HG03159 (cell line): ENCODE data around the gene GLP1R.

Source experiments
- ATAC-seq: cut with Tn5 transposase; IDR thresholded peaks from one replicate; pipeline ENCODE4 v1.9.1; 2021; ENCODE audit warnings: mild to moderate bottlenecking, moderate library complexity; ENCODE audit not compliant: unreplicated experiment

GLP1R gene

GRCh38 chr6:39043776-39044175, 4.8 kb upstream of the GLP1R start:
- ATAC-seq = no peak

GRCh38 chr6:39044181-39044580, 4.4 kb upstream of the GLP1R start:
- ATAC-seq = no peak

GRCh38 chr6:39047434-39048327, 900 bp upstream of the GLP1R start:
- ATAC-seq = no peak

DNA sequence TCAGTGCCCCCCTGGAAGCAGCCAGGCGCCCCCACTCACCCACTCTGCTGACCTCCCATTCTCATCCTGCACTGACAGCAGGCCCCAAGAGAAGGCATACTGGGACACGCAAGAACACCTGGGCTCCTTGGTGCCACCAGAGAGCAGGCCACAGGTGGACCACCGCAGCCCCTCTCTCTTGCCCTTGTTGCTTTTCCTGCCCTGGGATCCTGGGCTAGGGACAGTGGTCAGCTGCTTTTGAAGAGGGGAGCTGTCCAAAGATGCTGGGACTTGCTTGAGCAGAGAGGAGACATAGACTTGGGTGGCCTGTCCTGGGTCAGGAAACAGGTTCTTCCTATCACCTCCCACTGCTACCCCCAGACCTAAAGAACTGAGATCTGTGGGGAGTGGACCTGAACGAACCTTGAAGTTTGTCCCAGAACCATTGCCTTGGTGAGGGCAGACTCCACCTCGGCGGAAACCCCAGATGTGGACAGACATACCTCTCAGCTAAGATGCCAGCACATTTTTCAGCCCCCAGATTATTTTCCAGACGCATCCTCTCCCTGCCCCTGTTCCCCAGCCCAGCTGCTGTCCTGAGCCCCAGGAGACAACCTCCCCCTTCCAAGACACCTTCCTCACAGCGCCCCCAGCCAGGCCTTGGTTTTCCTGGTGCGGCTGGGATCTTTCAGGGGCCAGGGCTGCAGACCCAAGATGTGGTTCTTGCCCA, 1.1 kb downstream of the GLP1R start:
- no peak for ATAC-seq

DNA sequence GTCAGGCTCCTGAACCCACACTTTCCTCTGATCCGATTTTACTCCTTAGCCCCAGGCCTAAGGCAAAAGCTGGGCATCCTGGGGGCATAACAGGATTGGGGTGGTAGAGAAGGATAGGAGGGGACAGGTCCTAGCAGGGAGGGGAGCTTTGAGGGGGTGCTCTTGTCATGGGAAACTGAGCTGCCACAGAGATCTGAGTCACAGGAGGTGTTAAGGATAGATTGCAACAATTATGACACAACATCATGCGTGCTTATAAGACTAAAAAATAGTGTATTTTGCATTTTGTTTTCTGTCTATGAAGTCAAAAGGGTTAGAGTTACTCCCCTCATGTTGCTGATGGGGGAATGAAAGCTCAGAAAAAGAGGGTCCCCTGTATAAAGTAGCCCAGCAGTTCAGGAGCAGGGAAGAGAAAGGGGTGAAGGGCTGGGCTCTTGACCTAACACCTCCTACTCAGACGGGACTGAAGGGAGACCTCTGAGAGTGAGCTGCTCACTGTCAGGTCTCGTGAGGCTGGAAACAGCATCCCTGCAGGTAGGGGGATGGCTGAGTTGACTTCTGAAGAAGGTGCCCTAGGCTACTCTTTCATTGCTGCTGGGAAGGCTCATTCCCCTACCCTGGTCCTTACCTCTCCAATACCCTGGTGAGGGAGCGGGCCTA, 2.0 kb downstream of the GLP1R start:
- ATAC-seq = no peak

DNA sequence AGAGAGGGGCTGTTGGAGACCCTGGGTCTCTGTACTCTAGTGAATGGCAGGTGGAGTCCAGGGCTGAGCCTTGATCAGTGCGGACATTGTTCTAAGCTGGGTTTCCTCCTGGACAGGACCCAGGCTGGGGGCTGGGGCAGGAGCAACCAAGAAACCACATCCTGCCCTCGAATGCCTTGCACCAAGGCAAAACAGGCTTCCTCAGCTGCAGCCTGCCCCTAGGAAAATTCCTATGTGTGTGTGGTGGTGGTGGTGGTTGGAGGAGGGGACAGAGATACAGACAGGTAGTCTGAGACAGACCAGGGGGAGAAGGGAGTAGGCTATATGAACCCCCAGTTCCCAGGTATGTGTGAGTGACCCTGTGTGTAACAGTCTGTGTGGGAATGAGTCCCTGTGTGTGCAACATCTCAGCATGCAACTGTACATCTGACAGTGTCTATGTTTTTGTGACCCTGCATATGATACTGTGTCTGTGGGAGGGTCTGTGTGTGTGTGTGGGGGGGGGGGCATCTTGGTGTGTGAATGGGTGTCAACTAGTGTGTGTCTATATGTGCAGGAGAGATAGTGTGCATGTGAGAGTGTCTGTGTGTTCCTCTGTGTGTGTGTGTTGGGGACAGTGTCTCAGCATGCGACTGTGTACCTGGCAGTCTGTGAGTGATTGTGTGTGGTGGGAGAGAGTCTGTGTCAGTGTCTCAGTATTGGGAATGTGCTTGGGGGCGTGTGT, 3.0 kb downstream of the GLP1R start:
- ATAC-seq = no peak

DNA sequence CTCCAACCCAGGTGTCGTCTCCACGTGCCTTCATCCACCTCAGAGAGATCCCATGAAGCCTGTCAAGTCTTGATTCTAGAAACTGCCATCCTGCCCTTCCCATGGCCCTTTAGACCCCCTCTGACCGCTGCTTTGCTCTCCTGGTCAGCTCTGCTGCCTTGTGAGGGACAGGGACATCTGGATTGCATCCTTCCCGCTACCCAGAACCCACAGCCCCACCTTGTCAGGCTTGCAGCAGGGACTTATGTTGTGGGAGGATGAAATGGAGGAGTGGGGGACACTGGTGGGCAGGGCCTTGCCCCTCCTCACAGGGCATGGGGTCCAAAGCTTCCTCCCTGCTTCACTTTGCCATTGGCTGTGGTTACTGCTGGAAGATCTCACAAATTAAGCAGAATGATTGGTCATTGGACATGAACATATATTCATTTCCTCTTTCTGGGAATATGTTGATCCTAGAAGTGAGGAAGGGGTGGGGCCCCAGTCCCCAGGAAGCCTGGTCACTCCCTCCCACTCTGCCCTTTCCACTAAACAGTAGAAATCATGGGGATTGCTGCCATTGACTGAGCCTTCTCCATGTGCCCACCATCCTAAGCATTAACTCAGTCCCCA, 4.5 kb downstream of the GLP1R start:
- no peak for ATAC-seq

GRCh38 chr6:39053854-39054576, 5.4 kb downstream of the GLP1R start:
- ATAC-seq = no peak

DNA sequence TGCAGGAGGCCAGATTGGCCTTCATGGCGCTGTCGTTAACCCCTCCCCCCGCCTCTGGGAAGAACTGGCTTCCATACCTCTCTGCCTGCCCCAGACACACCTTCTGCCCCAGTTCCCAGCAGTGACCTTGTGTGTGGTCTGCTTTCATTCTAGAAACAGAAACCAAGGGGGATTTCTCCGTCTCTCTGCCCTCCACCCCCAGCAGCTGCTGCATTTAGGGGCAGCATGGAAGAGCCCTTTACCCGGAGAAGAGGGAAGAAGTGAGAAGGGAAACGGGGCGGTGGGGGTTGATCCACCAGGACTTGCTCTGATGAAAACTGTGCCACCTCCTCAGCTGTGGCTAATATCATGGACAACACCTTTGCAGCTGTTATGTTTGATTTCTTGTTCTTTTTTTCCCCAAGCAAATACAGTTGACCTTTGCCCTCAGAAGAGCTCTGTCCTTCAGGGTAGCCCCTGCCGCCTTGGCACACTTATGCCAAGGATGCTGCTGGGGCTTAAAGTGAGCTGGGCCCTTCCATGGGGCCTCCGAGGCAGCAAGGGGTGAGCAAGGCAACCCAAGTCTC, 6.1 kb downstream of the GLP1R start:
- ATAC-seq = no peak

- no peak for ATAC-seq
Measured at GRCh38 chr6:39055661-39056060, 7.1 kb downstream of the GLP1R start.

- no peak for ATAC-seq
Measured at GRCh38 chr6:39056191-39056590, 7.6 kb downstream of the GLP1R start.

DNA sequence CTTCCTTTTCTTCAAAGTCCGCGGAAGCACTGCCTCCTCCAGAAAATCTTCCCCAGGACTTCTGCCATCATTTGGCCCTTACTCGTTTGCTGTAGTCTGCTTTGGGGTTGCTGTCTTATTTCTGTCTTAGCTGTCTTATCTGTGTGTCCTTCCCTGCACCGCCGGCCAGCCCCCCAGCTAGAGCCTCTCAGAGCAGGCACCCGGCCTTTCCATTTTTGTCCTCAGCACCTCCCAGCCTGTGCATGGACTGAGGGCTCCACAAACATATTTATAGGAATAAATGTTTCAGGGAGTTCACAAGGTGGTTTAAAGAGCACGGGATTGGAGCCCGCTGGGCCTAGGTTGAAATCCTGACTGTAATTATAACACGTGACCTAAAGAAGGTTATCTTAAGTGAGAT, 8.1 kb downstream of the GLP1R start:
- ATAC-seq = no peak

DNA sequence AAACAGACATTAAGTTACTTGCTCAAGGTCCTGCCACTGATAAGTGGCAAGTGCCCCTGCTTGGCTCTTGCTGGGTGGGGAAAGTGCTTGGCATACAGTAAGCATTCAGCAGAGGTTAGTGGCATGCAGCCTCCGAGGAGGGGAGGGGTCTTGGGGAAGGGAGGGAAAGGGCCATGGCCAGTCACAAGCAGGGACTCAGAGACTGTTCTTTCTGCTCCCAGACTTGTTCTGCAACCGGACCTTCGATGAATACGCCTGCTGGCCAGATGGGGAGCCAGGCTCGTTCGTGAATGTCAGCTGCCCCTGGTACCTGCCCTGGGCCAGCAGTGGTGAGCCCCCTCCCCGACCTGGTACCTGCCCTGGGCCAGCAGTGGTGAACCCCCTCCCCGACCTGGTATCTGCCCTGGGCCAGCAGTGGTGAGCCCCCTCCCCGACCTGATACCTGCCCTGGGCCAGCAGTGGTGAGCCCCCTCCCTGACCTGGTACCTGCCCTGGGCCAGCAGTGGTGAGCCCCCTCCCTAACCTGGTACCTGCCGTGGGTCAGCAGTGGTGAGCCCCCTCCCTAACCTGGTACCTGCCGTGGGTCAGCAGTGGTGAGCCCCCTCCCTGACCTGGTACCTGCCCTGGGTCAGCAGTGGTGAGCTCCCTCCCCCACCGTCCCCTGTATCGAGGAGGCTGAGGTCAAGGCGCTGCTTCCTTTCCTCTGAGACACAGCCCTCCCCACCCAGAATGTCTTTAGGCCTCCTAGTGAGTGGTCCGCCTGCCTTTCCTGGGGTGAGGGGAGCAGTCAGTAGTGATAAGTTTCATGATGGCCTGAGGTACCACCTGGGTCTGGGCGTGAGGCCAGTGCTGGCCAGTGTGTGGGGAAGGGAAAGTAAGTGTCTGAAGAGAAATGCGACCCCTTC, 8.9 kb downstream of the GLP1R start:
- no peak for ATAC-seq

DNA sequence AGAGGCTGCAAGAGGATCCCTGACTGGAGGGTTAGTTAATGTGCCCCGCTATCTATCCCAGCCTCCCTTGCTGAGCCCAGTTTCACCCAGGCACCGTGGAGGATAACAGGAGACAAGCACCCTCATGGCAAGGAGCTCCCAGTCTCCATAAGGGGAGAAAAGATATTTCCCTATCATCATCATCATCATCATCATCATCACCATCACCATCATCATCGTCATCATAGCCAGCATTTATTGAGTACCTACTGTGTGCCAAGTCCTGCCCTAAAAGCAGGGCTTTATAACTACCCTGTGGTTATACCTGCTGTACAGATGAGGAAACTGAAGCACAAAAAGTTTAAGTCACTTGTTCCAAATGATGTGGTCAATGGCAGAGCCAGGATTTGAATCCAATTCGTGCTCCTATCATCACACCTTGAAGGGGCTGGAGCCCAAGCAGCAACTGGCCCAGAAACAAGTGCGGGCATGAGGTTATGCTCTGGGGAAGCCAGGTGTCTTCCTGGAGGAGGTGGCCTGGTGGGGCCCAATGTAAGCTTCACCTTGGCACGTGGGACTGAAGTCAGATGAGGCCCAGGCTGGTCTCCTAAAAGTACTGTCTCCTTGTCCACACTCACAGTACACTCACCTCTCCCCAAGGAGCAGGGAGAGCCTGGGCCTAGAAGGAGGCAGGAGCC, 10.0 kb downstream of the GLP1R start:
- ATAC-seq = no peak

DNA sequence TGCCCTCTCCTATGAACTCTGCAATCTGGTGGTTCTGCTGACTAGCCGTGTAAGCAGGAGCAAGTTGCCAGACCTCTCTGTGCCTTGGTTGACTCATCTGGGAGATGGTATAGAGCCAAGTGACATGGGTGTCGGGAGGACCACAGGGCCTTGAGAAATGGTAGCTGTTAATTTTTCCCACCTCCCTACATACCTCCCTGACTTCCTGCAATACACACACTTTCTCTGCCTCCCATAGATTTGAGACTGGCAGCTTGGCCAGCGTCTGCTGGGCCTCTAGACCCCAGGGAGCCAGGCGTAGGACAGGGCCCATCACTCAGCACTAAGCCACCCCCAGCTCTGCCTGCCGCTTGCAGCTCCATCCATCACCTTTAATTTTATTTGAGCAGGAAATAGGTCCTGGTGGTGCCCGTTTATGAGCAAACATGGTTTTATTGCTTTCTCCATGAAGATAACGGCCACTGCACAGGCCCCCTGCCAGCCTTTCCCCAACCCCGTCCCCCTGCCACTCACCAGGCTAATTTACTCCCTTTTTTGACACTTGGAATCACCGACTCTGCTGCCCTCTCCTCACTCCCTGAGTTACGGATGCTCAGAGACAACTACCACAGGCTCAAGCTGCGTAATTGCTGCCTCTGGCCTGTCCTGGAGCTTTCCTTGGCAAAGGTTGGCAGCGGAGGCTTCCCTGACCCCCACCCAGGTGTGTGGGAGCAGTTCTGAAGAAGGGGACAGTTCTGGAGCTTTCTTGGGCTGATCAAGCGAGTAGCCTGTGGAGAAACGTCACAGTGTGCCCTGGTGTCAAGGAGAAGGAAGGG, 11.1 kb downstream of the GLP1R start:
- no peak for ATAC-seq

- ATAC-seq = no peak
Measured at GRCh38 chr6:39060467-39061160, 12.0 kb downstream of the GLP1R start.

DNA sequence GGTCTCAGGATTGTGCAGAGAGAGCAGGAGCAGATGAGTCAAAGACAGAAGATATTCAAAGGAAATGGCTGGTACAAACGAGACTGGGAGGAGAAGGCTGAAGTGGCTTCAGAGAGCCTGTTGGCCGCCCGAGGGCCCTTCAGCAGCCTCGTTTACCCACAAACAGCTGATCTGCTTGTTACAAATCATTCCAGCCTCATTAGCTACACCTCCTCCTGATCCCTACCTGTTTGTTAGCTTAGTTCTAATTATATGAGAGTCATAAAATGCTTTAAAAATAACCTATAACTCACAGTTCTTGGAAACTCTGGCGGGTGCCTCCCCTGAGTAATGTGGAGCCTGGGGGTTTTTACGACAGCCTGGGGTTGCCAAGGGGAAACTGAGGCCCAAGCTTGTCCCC, 12.6 kb downstream of the GLP1R start:
- ATAC-seq = no peak
